H1 (cell line): Measurements from ENCODE around the gene ANKRD11. TPM values are rescaled to one million over a fixed set of nuclear protein-coding genes. Genes with fewer than 3 reads are reported as not detected.
"Not testable (repeated sequence)": the region's sequence is repeated elsewhere in the genome, so short reads cannot be mapped to it uniquely, and the experiment has no call there.

ENCODE experiments used
- CTCF ChIA-PET: fragments of 300-600 bp; sonication (Branson Sonifier 250); formaldehyde crosslinking; loops from one replicate; lab custom pipeline; 2021; ENCODE audit not compliant: partially characterized antibody; lab: Charles Lee
- POLR2A ChIA-PET: fragments of 300-600 bp; sonication (Branson Sonifier 250); formaldehyde crosslinking; loops from one replicate; lab custom pipeline; 2021; ENCODE audit warnings: inconsistent platforms; ENCODE audit not compliant: partially characterized antibody; lab: Charles Lee
- DNase-seq, 2 experiments: peaks; one replicate each; pipeline versions ENCODE4 v3.0.0 to v3.0.0-alpha.2; 2010 to 2022; ENCODE audit warnings: low spot score in 2 of 2, low read depth in 1 of 2, mixed read lengths in 1 of 2
- FAIRE-seq: peaks from 2 replicates; lab custom pipeline; 2011; peaks lifted over from hg19 to GRCh38; lab: Jason Lieb, UNC
- H2AFZ ChIP-seq: 2 replicates; pipeline ENCODE4 v1.8.1; 2012; ENCODE audit warnings: low read length, inconsistent platforms
- H2AK5ac ChIP-seq: 2 replicates; pipeline ENCODE4 v1.6.1; 2013; ENCODE audit warnings: low read depth, low read length
- H2BK120ac ChIP-seq: replicated peaks from 2 replicates; pipeline ENCODE3; 2013; ENCODE audit warnings: low read depth, low read length, inconsistent platforms
- H2BK12ac ChIP-seq: 2 replicates; pipeline ENCODE4 v1.6.1; 2013; ENCODE audit warnings: low read depth, low read length
- H2BK15ac ChIP-seq: 2 replicates; pipeline ENCODE4 v1.6.1; 2013; ENCODE audit warnings: low read length
- H2BK20ac ChIP-seq: 2 replicates; pipeline ENCODE4 v1.6.1; 2013; ENCODE audit warnings: low read length
- H2BK5ac ChIP-seq: 2 replicates; pipeline ENCODE4 v1.6.1; 2013; ENCODE audit warnings: low read depth, low read length
- H3K14ac ChIP-seq: 2 replicates; pipeline ENCODE4 v1.6.1; 2013; ENCODE audit warnings: inconsistent platforms; ENCODE audit not compliant: insufficient read length
- H3K18ac ChIP-seq: 2 replicates; pipeline ENCODE4 v1.6.1; 2013; ENCODE audit warnings: low read length; ENCODE audit errors: extremely low read depth
- H3K23ac ChIP-seq: 2 replicates; pipeline ENCODE4 v1.6.1; 2013; ENCODE audit warnings: inconsistent platforms; ENCODE audit not compliant: insufficient read length
- H3K23me2 ChIP-seq: 2 replicates; pipeline ENCODE4 v1.6.1; 2013; ENCODE audit warnings: low read depth, low read length
- H3K27ac ChIP-seq: 2 replicates; pipeline ENCODE4 v1.6.1; 2011; ENCODE audit warnings: low read depth, low read length, inconsistent platforms
- H3K27me3 ChIP-seq, 4 experiments: replicated peaks in 1 of 4; 1 replicate in 1 of 4; 2 replicates in 3 of 4; pipeline versions ENCODE4 v1.6.1 to v1.8.1; 2011 to 2013; ENCODE audit warnings: low read length in 3 of 4, mild to moderate bottlenecking in 3 of 4, inconsistent platforms in 2 of 4, mixed read lengths in 2 of 4, moderate library complexity in 1 of 4; ENCODE audit not compliant: control insufficient read depth in 3 of 4, insufficient read depth in 3 of 4; ENCODE audit errors: extremely low read depth in 1 of 4
- H3K36me3 ChIP-seq, 4 experiments: 2 replicates each; pipeline versions ENCODE4 v1.6.1 to v1.8.1; 2011 to 2013; ENCODE audit warnings: mild to moderate bottlenecking in 4 of 4, low read length in 3 of 4, moderate library complexity in 2 of 4, control low read depth in 1 of 4, inconsistent platforms in 1 of 4; ENCODE audit not compliant: insufficient read depth in 4 of 4, control insufficient read depth in 2 of 4
- H3K4ac ChIP-seq: replicated peaks from 2 replicates; pipeline ENCODE3; 2013; ENCODE audit warnings: low read length, low read depth, mixed read lengths, inconsistent platforms; ENCODE audit not compliant: insufficient read length
- H3K4me1 ChIP-seq, 4 experiments: replicated peaks in 1 of 4; 1 replicate in 1 of 4; 2 replicates in 3 of 4; pipeline versions ENCODE4 v1.6.1 to v1.8.1; 2011 to 2013; ENCODE audit warnings: low read length in 3 of 4, inconsistent platforms in 2 of 4, mixed read lengths in 1 of 4; ENCODE audit not compliant: insufficient read depth in 4 of 4, control insufficient read depth in 3 of 4
- H3K4me2 ChIP-seq, 2 experiments: 2 replicates each; pipeline versions ENCODE4 v1.6.1 to v1.8.1; 2011 to 2013; ENCODE audit warnings: low read depth in 2 of 2, low read length in 2 of 2, control low read depth in 1 of 2, inconsistent platforms in 1 of 2, mild to moderate bottlenecking in 1 of 2; ENCODE audit not compliant: insufficient read depth in 1 of 2
- H3K4me3 ChIP-seq, 4 experiments: fragments of 200-600, 300-600 bp in 1 of 4; sonication (generic), shearing (Covaris generic), sonication (Bioruptor Twin) in 1 of 4; 2 replicates each; pipeline versions ENCODE4 v1.5.1 to v1.8.1; 2011 to 2016; ENCODE audit warnings: low read length in 4 of 4, low read depth in 3 of 4, control low read depth in 2 of 4, inconsistent platforms in 2 of 4, mild to moderate bottlenecking in 2 of 4, mixed read lengths in 1 of 4, moderate library complexity in 1 of 4; ENCODE audit not compliant: insufficient read depth in 2 of 4; ENCODE audit errors: extremely low read depth in 1 of 4
- H3K56ac ChIP-seq: replicated peaks from 2 replicates; pipeline ENCODE3; 2013; ENCODE audit warnings: low read depth, mild to moderate bottlenecking, mixed read lengths, low read length, inconsistent platforms; ENCODE audit not compliant: insufficient read length
- H3K79me1 ChIP-seq: 2 replicates; pipeline ENCODE4 v1.6.1; 2013; ENCODE audit warnings: low read depth, low read length, control low read depth
- H3K79me2 ChIP-seq, 2 experiments: 2 replicates each; pipeline versions ENCODE4 v1.6.1 to v1.8.1; 2012 to 2013; ENCODE audit warnings: low read length in 2 of 2, mild to moderate bottlenecking in 2 of 2, inconsistent platforms in 1 of 2; ENCODE audit not compliant: insufficient read depth in 2 of 2, control insufficient read depth in 1 of 2
- H3K9ac ChIP-seq, 4 experiments: replicated peaks in 1 of 4; 1 replicate in 1 of 4; 2 replicates in 3 of 4; pipeline versions ENCODE4 v1.6.1 to v1.8.1; 2011 to 2013; ENCODE audit warnings: low read depth in 3 of 4, low read length in 3 of 4, control low read depth in 2 of 4, mild to moderate bottlenecking in 2 of 4, moderate library complexity in 2 of 4, inconsistent platforms in 1 of 4; ENCODE audit errors: extremely low read depth in 1 of 4
- H3K9me3 ChIP-seq, 2 experiments: 2 replicates each; pipeline versions ENCODE4 v1.6.1 to v1.8.1; 2012 to 2013; ENCODE audit warnings: mild to moderate bottlenecking in 2 of 2, moderate library complexity in 2 of 2, control low read depth in 1 of 2, inconsistent platforms in 1 of 2, low read depth in 1 of 2, low read length in 1 of 2, mixed read lengths in 1 of 2; ENCODE audit not compliant: insufficient read depth in 2 of 2
- H4K20me1 ChIP-seq, 2 experiments: replicated peaks in 1 of 2; 2 replicates each; pipeline versions ENCODE3 to v1.8.1; 2011 to 2013; ENCODE audit warnings: inconsistent platforms in 2 of 2, low read length in 2 of 2, mild to moderate bottlenecking in 1 of 2; ENCODE audit not compliant: insufficient read depth in 2 of 2, control insufficient read depth in 1 of 2
- H4K5ac ChIP-seq: 2 replicates; pipeline ENCODE4 v1.6.1; 2013; ENCODE audit warnings: low read length, low read depth, mixed read lengths, inconsistent platforms; ENCODE audit not compliant: insufficient read length
- H4K8ac ChIP-seq: 2 replicates; pipeline ENCODE4 v1.8.0; 2013; ENCODE audit warnings: mild to moderate bottlenecking, moderate library complexity, low read length, inconsistent platforms; ENCODE audit not compliant: insufficient read depth; ENCODE audit errors: extremely low read depth
- H4K91ac ChIP-seq: replicated peaks from 2 replicates; pipeline ENCODE3; 2013; ENCODE audit warnings: low read length, mixed read lengths, inconsistent platforms; ENCODE audit not compliant: insufficient read length
- CREB1 ChIP-seq: IDR thresholded peaks from 2 replicates; pipeline ENCODE4 v1.6.1; 2012; ENCODE audit warnings: inconsistent platforms
- CTBP2 ChIP-seq: IDR thresholded peaks from 2 replicates; pipeline ENCODE4 v1.7.0; 2011; ENCODE audit warnings: borderline replicate concordance, mild to moderate bottlenecking, moderate library complexity, mixed read lengths, low read length; ENCODE audit not compliant: insufficient read depth, insufficient read length
- EGR1 ChIP-seq: IDR thresholded peaks from 2 replicates; pipeline ENCODE4 v1.6.1; 2011; ENCODE audit warnings: low read depth, low read length, borderline replicate concordance
- EZH2 ChIP-seq: fragments of 200-600 bp; sonication (generic); IDR thresholded peaks from 2 replicates; pipeline ENCODE4 v1.7.1; 2012; ENCODE audit warnings: low read depth, mild to moderate bottlenecking, moderate library complexity, low read length, inconsistent platforms; ENCODE audit not compliant: severe bottlenecking
- PHF8 ChIP-seq: fragments of 200-600 bp; sonication (generic); conservative IDR thresholded peaks from 2 replicates; pipeline ENCODE4 v1.7.1; 2012; ENCODE audit warnings: low read depth, mild to moderate bottlenecking, inconsistent platforms, low read length, moderate library complexity
- RXRA ChIP-seq: IDR thresholded peaks from 2 replicates; pipeline ENCODE4 v1.6.1; 2011; ENCODE audit warnings: low read depth, mild to moderate bottlenecking, low read length, moderate library complexity; ENCODE audit not compliant: insufficient read depth
- SIX5 ChIP-seq: IDR thresholded peaks from 2 replicates; pipeline ENCODE4 v1.6.1; 2011; ENCODE audit warnings: mild to moderate bottlenecking, low read depth, low read length
- TAF7 ChIP-seq: optimal IDR thresholded peaks from 2 replicates; pipeline ENCODE3; 2011; ENCODE audit warnings: low read depth, mild to moderate bottlenecking, inconsistent platforms, low read length, moderate library complexity, borderline replicate concordance
- TBP ChIP-seq: IDR thresholded peaks from 2 replicates; pipeline ENCODE4 v1.6.1; 2011; ENCODE audit warnings: low read depth, low read length, improper control_type of control experiment
- TEAD4 ChIP-seq: IDR thresholded peaks from 2 replicates; pipeline ENCODE4 v1.6.1; 2012; ENCODE audit warnings: low read depth, low read length, inconsistent platforms, mixed read lengths
- whole genome bisulfite sequencing, 2 experiments: shearing (Covaris generic) in 1 of 2; methylation state at CpG; one replicate each; pipeline versions ENCODE4 v1.1.6 to v1.1.7; 2013 to 2015; ENCODE audit warnings: low lambda C conversion rate in 2 of 2, mixed read lengths in 2 of 2, inconsistent platforms in 1 of 2, low coverage in 1 of 2, missing lambda C conversion rate in 1 of 2; ENCODE audit not compliant: insufficient replicate concordance in 2 of 2, insufficient coverage in 1 of 2, insufficient read length in 1 of 2; ENCODE audit errors: extremely low coverage in 1 of 2, missing lambda C conversion rate in 1 of 2; 5-methylcytosine and 5-hydroxymethylcytosine counted together
- polyA plus RNA-seq, 7 experiments: library from polyadenylated mRNA; depleted of rRNA in 3 of 7; stranded (reverse) in 5 of 7; unstranded in 2 of 7; fragments of >200 nt in 5 of 7; fragments of 200-250 nt in 2 of 7; gene quantifications; 1 replicate in 5 of 7; 2 replicates in 1 of 7; 4 replicates in 1 of 7; pipeline versions ENCODE4 v1.2.1 to v1.2.3, GENCODE V29; 2011 to 2013; ENCODE audit warnings: missing spikeins in 2 of 7, mixed read lengths in 2 of 7
- total RNA-seq: library from RNA; stranded (reverse); fragmentation: NEBNext Ultra II Directional; extraction: Animal tissue kit (Norgen Biotek cat#: 25700); gene quantifications from 2 replicates; pipeline ENCODE4 v1.2.1, GENCODE V29; 2021

ANKRD11 gene
- total and polyA plus RNA-seq, 2 of the 8 experiments (the other 6 are each of a cell fraction or from before 2014, with no cell fraction given) = 46.5 to 142 TPM

GRCh38 chr16:89430436-89431157 lies 59.8 kb downstream of the ANKRD11 start (continued):
- TF ChIP-seq CTBP2 (no peak), PHF8 (no peak), EZH2 (no peak), CREB1 (no peak), TAF7 (no peak), TBP (no peak), RXRA (no peak), SIX5 (no peak), EGR1 (no peak), TEAD4 (no peak)

- H2AK5ac ChIP-seq, DNase-seq, H4K5ac ChIP-seq, H2BK20ac ChIP-seq, H2BK15ac ChIP-seq, H3K27me3 ChIP-seq, H3K4ac ChIP-seq, H3K4me3 ChIP-seq, H2BK120ac ChIP-seq, H3K36me3 ChIP-seq, H3K14ac ChIP-seq, H4K8ac ChIP-seq, H3K27ac ChIP-seq, CTCF ChIA-PET, H3K4me2 ChIP-seq, H3K18ac ChIP-seq, FAIRE-seq, H2BK5ac ChIP-seq, H2AFZ ChIP-seq, H3K56ac ChIP-seq, H3K9ac ChIP-seq, H2BK12ac ChIP-seq, H3K9me3 ChIP-seq, H4K91ac ChIP-seq, H3K23ac ChIP-seq, H3K23me2 ChIP-seq: not testable (repeated sequence)
- Histone ChIP-seq H3K79me2 (peaks cover 47 to 87% of the 10 kb centered on the region in 2 experiments), H3K4me1 (peaks cover 8 to 32% (median 28%) of the 10 kb centered on the region in 4 experiments), H4K20me1 (peaks cover 46 to 54% of the 10 kb centered on the region in 2 experiments), H3K79me1 (peaks cover 40% of the 10 kb centered on the region)
- POLR2A ChIA-PET = interaction anchor here (1.0 to 1.2 kb wide), 2 partner anchors 15 to 27 kb away, joined by 3 read pairs; no protein-coding TSS in a partner anchor
- WGBS, 2 experiments = 99% methylated on average over 7 of the region's 7 CpGs; no CpG with 5 or more reads in 1 of the 2 experiments
Measured at GRCh38 chr16:89428605-89429004, 61.8 kb downstream of the ANKRD11 start.
